ENCODE results near the gene GRIN2D.

Gene GRIN2D

DNA sequence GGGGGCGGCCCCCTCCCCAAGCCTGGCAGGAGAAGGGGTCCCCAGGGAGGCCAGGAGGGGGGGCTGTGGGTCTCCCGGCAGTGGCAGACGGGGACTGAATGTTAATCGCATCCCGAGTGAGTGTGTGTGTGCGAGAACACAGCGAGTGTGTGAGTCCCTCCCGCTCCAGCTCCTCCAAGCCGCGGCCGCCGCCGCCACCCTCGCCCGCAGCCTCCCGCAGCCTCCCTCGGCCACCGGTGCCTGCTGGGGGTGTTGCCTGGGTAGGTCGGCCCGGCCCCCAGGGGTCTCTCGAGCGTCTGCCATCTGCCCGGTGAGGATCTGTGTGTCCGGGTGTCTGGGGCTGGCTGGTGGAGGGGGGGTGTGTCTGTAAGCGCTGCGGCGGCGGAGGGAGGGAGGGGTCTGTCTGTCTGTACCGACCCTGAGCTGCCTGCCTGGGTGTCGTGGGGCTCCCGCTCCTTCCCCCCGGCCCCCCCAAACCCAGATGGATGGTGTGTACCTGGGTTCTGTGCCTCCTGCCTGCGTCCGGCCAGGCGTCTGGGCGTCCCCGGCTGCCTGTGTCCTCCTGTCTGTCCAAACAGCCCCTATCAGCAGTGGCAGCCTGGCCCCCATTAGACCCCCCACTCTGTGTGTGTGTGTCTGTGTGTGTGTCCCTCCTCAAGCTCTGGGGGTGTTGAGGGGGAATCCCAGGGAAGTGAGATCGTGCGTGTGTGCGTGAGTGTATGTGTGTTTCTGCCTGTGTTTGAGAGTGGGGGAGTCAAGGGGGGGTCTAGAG is at the start of gene GRIN2D:
GRIN2D (plus strand) TSS at position 110 of the 772 bp plus-strand sequence. CDS start 4,725 bp downstream, outside the sequence.
- DNase-seq (ENCODE audit: low spot score): no peak

GRCh38 chr19:48344892-48345291 is 48.6 kb upstream of the GRIN2D start:
- no peak for DNase-seq (ENCODE audit: low spot score)

- no peak for DNase-seq (ENCODE audit: low spot score)
These were observed 47.3 kb upstream of the GRIN2D start for GRCh38 chr19:48346191-48346590.

DNA sequence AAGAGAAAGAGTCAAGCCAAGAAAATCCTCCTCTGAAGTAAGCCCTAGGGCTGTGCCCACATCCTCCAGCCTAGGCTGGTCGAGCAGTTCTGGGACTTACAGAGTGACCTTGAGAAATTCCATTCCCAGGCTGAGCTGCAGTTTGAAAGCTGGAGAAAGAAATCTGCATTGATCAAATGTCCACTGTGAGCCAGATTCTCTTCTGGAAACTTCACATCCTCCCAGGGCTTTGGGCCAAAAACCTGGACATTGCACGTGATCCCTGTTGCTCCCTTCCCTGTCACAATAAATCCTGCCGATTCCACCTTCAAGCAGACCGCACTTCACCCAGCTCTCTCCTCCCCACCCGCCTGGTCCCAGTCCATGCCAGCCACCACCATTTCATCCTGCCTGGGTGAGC is 45.4 kb upstream of the GRIN2D start:
- no peak for DNase-seq (ENCODE audit: low spot score)

- no peak for DNase-seq (ENCODE audit: low spot score)
These were observed 44.7 kb upstream of the GRIN2D start for GRCh38 chr19:48348737-48349136.

GRCh38 chr19:48350856-48351255 is 42.6 kb upstream of the GRIN2D start:
- DNase-seq (ENCODE audit: low spot score): no peak

- peak; percentile 54 for DNase-seq (ENCODE audit: low spot score)
These were observed 42.1 kb upstream of the GRIN2D start for GRCh38 chr19:48351341-48351752.

DNA sequence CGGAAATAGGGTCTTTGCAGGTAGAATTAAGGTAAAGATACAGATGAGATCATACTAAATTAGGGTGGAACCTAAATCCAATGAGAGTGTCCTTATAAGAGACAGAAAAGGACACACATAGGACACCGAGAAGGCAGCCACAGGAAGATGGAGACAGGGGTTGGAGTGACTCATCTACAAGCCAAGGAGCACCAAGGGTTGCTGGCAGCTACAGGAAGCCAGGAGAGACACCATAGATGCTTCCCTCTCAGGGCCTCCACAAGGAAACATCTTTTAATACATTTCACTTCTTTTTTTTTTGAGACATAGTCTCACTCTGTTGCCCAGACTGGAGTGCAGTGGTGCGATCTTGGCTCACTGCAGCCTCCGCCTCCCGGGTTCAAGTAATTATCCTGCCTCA is 39.8 kb upstream of the GRIN2D start:
- DNase-seq (ENCODE audit: low spot score): no peak

DNA sequence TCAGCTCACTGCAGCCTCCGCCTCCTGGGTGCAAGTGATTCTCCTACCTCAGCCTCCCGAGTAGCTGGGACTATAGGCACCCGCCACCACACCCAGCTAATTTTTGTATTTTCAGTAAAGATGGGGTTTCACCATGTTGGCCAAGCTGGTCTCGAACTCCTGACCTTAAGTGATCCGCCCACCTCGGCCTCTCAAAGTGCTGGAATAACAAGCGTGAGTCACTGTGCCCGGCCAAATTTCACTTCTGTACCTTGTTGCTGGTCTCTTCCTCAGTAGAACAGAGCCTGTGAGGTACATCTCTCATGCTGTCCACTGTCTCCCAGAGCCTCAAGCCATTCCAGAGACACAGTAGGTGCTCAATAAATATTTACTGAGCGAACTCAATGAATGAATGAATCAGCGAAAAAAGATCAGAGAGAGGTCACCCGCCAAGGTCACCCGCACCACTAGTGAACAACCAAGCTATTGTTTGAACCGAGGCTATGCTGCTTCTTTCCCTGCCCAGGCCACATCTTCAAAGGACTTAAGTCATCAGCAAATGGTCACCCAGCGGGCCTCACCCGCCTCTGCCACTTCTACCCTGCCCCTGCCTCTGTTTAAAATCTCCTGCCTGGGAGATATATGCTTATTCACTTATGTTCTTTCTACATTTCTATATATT is 39.0 kb upstream of the GRIN2D start:
- DNase-seq (ENCODE audit: low spot score): no peak

- no peak for DNase-seq (ENCODE audit: low spot score)
These were observed 38.0 kb upstream of the GRIN2D start for GRCh38 chr19:48355365-48355954.

- DNase-seq (ENCODE audit: low spot score): no peak
These were observed 34.3 kb upstream of the GRIN2D start for GRCh38 chr19:48359123-48359522.

- DNase-seq (ENCODE audit: low spot score): no peak
These were observed 31.6 kb upstream of the GRIN2D start for GRCh38 chr19:48361912-48362311.

- DNase-seq (ENCODE audit: low spot score): peak; percentile 97
These were observed 30.6 kb upstream of the GRIN2D start for GRCh38 chr19:48362716-48363499.

GRCh38 chr19:48363500-48363809 is 30.0 kb upstream of the GRIN2D start:
- DNase-seq (ENCODE audit: low spot score): peak; percentile 6

DNA sequence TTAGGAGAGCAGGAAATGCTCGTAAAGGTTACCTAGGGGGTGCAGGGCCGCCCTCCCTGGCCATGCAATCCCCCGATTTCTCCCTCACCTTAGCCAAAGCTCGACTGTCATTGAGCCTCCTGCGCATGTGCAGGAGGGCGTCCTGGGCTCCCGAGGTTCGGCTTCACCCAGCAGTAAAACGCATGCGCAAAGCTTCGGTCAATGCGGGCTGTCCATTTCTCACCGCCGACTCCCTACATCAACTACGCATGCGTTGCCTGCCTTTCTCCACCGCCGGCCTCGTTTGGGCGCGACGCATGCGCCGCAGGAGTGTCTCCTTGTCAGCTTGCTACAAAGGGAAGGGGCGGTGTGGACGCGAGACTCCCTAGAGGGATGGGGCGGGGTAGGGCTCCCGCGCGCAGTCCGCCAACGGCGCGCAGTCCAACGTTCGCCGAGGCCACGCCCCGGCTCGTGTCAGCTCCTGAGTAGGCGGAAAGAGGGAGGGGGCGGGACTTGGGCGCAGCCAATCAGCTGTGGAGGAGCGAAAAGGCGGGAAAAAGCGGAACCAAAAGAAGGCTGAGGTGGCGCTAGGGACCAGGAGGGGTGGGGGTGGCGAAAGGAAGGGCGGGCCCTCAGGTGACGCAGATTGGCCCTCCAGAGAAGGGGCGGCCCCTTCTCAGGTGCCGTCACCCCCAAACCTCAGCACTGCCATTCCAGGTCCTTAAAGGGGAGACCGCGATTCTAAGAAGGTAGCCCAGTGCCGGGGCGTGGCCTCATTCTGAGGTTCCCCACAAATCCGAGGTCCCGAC is 29.5 kb upstream of the GRIN2D start, which contains the start of the genes SYNGR4 and TMEM143:
SYNGR4 (plus strand) TSS at position 558 of the 788 bp plus-strand sequence. CDS start 1,476 bp downstream, outside the sequence.
TMEM143 (minus strand) TSS at position 131 of the 788 bp plus-strand sequence; CDS start at position 111, 20 bp downstream.
- DNase-seq (ENCODE audit: low spot score): peak; percentile 99

DNA sequence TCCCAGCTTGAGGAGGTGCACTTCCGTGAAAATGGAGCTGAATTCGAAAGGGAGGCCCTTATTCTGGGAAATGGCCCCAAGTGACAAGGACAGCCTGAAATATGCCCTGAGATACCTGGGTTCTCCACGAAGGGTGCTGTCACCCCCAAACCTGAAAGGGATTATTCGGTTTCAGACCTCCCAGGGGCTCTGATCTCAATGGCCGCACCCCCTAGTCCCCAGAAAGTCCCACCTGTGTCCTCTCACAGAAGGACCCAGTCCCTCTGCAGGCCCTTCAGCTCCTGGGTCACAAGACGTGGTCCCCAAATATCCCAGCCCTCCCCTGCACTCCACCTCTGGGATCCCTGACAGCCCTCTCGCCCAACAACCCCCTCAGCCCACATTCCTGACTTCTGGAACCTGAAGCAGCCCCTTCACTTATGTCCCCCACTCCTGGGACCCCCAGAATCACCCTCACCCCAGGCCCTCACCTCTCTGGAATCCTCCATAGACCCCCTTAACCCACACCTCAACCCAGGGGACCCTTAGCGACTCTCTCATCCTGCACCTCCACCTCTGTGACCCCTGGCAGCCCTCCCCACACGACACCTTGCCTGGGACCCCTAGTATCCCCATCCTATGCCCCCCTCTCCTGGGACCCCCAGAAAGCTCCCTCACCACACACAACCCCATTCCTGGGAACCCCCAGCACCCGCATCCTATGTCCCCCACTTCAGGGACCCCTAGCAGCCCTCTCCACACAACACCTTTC is 28.7 kb upstream of the GRIN2D start:
- DNase-seq (ENCODE audit: low spot score): no peak

DNA sequence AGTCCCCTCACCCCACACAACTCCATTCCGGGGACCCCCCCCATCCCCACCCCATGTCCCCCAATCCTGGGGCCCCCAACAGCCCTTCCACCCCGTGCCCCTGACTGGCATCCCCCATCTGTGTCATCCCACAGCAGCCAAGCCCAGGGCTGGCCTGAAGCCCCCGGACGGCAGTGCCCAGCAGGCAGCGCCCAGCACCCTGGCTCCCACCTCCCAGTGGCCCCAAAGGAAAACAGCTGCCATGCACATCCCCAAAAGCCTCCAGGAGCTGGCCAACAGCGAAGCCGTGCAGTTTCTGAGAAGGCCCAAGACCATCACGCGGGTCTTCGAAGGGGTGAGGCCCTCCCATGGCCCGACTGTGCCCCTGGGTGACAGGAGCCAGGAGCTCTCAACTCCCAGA is 27.9 kb upstream of the GRIN2D start:
- DNase-seq (ENCODE audit: low spot score): no peak

DNA sequence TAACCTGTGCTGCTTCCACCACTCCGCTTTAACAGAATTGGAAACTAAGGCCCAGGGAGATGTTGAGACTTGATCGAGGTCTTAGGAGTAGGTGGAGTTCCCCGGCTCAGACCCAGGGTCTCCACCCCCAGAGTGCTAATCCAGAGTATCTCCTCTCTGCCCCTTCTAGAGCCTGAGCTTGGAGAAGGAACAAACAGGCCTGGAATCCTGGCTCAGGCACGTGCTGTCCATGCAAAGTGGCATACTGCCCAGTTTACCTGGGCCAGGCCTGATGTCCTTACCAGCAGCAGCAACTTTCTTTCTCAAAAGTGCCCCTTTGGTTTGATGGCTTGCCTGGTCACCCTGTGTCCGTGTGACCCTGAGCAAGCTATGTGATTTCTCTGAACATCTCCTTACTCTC is 25.6 kb upstream of the GRIN2D start:
- no peak for DNase-seq (ENCODE audit: low spot score)

GRCh38 chr19:48368936-48369335 is 24.5 kb upstream of the GRIN2D start:
- DNase-seq (ENCODE audit: low spot score): no peak

DNA sequence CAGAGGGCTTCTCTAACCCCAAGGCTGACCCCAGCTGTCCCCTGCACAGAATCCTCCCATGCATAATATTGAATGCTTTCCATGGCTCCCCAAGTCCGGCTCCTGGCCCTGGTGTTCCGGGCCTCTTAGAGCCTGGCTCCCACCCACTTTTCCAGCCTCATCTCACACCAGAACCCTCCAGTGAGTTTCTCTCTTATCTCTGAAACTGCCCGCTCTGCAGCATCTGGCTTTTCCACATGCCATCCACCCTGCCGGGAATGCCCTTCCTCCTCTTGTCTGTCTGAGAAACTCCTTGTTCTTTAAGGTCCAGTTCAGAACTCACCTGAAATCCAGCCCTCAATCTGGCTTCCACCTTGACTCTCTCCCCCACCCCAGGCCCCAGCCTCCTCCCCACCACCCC is 22.5 kb upstream of the GRIN2D start:
- no peak for DNase-seq (ENCODE audit: low spot score)

DNA sequence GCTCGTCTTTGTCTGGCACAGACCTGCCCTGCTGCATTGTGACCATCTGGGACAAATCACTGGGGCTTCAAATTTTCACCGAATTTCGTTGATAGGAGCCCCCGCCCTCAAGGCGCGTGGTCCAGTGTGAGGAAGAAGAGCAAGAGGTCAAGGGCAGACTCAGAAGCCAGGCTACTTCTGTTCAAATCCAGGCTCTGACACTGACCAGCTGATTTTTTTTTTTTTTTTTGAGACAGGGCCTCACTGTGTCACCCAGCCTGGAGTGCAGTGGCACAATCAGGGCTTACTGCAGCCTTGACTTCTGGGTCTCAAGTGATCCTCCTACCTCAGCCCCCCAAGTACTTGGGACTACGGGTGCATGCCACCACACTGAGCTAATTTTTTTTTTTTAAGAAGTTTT is 22.1 kb upstream of the GRIN2D start:
- no peak for DNase-seq (ENCODE audit: low spot score)
